Neural cell (in vitro differentiated cells): ENCODE data around the gene GPR107. TPM values are rescaled to one million over a fixed set of nuclear protein-coding genes. Genes with fewer than 3 reads are reported as not detected.

ENCODE experiments used
- H2AFZ ChIP-seq: fragments of 200-600, 300-800 bp; sonication (generic), shearing (Covaris generic); 2 replicates; pipeline ENCODE4 v1.6.0; 2014; ENCODE audit warnings: low read depth, mild to moderate bottlenecking, antibody characterized with exemption, low read length, moderate library complexity
- H3F3A ChIP-seq: fragments of 200-600 bp; shearing (Covaris generic); 2 replicates; pipeline ENCODE4 v1.6.1; 2016; ENCODE audit warnings: mild to moderate bottlenecking, moderate library complexity, mixed read lengths, antibody characterized with exemption, low read length; ENCODE audit not compliant: insufficient read depth, poor library complexity, severe bottlenecking
- H3K27ac ChIP-seq: fragments of 200-600, 300-800 bp; sonication (generic), shearing (Covaris generic); 2 replicates; pipeline ENCODE4 v1.5.1; 2014; ENCODE audit warnings: mild to moderate bottlenecking, low read length, moderate library complexity
- H3K27me3 ChIP-seq: fragments of 300-800, 200-600 bp; sonication (generic), shearing (Covaris generic); 2 replicates; pipeline ENCODE4 v1.6.0; 2014; ENCODE audit warnings: mild to moderate bottlenecking, low read depth, low read length, moderate library complexity; ENCODE audit not compliant: insufficient read depth
- H3K36me3 ChIP-seq: fragments of 300-800, 200-600 bp; sonication (generic), shearing (Covaris generic); 2 replicates; pipeline ENCODE4 v1.5.1; 2014; ENCODE audit warnings: mild to moderate bottlenecking, antibody characterized with exemption, low read length, moderate library complexity; ENCODE audit not compliant: insufficient read depth
- H3K4me2 ChIP-seq: fragments of 300-800, 200-600 bp; sonication (generic), shearing (Covaris generic); 2 replicates; pipeline ENCODE4 v1.6.0; 2014; ENCODE audit warnings: mild to moderate bottlenecking, low read length
- H3K4me3 ChIP-seq: fragments of 300-800, 200-600 bp; sonication (generic), shearing (Covaris generic); 2 replicates; pipeline ENCODE4 v1.5.1; 2014; ENCODE audit warnings: mild to moderate bottlenecking, low read length, moderate library complexity
- H3K79me2 ChIP-seq: fragments of 200-600 bp; shearing (Covaris generic); replicated peaks from 2 replicates; pipeline ENCODE4 v1.6.0; 2014; ENCODE audit warnings: mild to moderate bottlenecking, low read length, moderate library complexity; ENCODE audit not compliant: insufficient read depth
- H3K9ac ChIP-seq: fragments of 300-800, 200-600 bp; sonication (generic), shearing (Covaris generic); 2 replicates; pipeline ENCODE4 v1.6.1; 2016; ENCODE audit warnings: mild to moderate bottlenecking, low read length, mixed read lengths
- H3K9me2 ChIP-seq: fragments of 200-600 bp; shearing (Covaris generic); 2 replicates; pipeline ENCODE4 v1.6.1; 2016; ENCODE audit warnings: mild to moderate bottlenecking, low read length, mixed read lengths; ENCODE audit not compliant: insufficient read depth
- H3K9me3 ChIP-seq: fragments of 200-600, 300-800 bp; sonication (generic), shearing (Covaris generic); 2 replicates; pipeline ENCODE4 v1.6.1; 2016; ENCODE audit warnings: mild to moderate bottlenecking, mixed run types, low read length, moderate library complexity, mixed read lengths
- H4K20me1 ChIP-seq: fragments of 200-600 bp; shearing (Covaris generic); 2 replicates; pipeline ENCODE4 v1.6.1; 2016; ENCODE audit warnings: mild to moderate bottlenecking, mixed run types; ENCODE audit not compliant: insufficient read depth
- CTCF ChIP-seq: fragments of 450-650 bp; IDR thresholded peaks from 2 replicates; pipeline ENCODE4 v1.5.1; 2014; ENCODE audit warnings: antibody characterized with exemption, mild to moderate bottlenecking, moderate library complexity; ENCODE audit not compliant: poor library complexity, severe bottlenecking
- EP300 ChIP-seq: fragments of 450-650 bp; conservative IDR thresholded peaks from 2 replicates; pipeline ENCODE4 v1.6.1; 2014; ENCODE audit warnings: antibody characterized with exemption, mild to moderate bottlenecking, moderate library complexity; ENCODE audit not compliant: poor library complexity, severe bottlenecking
- EZH2 ChIP-seq: fragments of 200-600, 300-800 bp; shearing (Covaris generic), sonication (generic); IDR thresholded peaks from 2 replicates; pipeline ENCODE4 v1.6.1; 2014; ENCODE audit warnings: antibody characterized with exemption, low read length, borderline replicate concordance, mild to moderate bottlenecking; ENCODE audit not compliant: insufficient read depth, poor library complexity, severe bottlenecking
- MXI1 ChIP-seq: fragments of 450-650 bp; conservative IDR thresholded peaks from 2 replicates; pipeline ENCODE4 v1.6.1; 2014; ENCODE audit warnings: antibody characterized with exemption, mild to moderate bottlenecking; ENCODE audit not compliant: poor library complexity, severe bottlenecking
- POLR2AphosphoS5 ChIP-seq: IDR thresholded peaks from 2 replicates; pipeline ENCODE4 v1.6.1; 2012
- RAD21 ChIP-seq: fragments of 450-650 bp; conservative IDR thresholded peaks from 2 replicates; pipeline ENCODE4 v1.6.1; 2014; ENCODE audit warnings: antibody characterized with exemption, mild to moderate bottlenecking, moderate library complexity
- REST ChIP-seq: IDR thresholded peaks from 2 replicates; pipeline ENCODE4 v1.6.1; 2012; ENCODE audit warnings: borderline replicate concordance
- SMC3 ChIP-seq: fragments of 450-650 bp; conservative IDR thresholded peaks from 2 replicates; pipeline ENCODE4 v1.6.1; 2014; ENCODE audit warnings: antibody characterized with exemption, mild to moderate bottlenecking, moderate library complexity; ENCODE audit not compliant: poor library complexity
- TAF1 ChIP-seq: IDR thresholded peaks from 2 replicates; pipeline ENCODE4 v1.6.1; 2012; ENCODE audit warnings: low read depth
- polyA plus RNA-seq: library from polyadenylated mRNA; depleted of rRNA; stranded (reverse); fragments of >200 nt; gene quantifications from 2 replicates; pipeline ENCODE4 v1.2.3, GENCODE V29; 2014

GPR107 gene
- polyA plus RNA-seq, 1 donor from 2014 or later = 21.5 TPM

- Histone ChIP-seq H3K9me2 (no peaks in the 10 kb centered on the region), H3K4me3 (no peak overlapping the region), H3K9ac (peak overlapping the region; percentile 7), H3K27me3 (no peaks in the 10 kb centered on the region), H3F3A (no peaks in the 10 kb centered on the region), H3K27ac (no peak overlapping the region), H3K4me2 (no peak overlapping the region), H3K79me2 (peaks cover 25% of the 10 kb centered on the region), H3K36me3 (no peaks in the 10 kb centered on the region), H2AFZ (no peak overlapping the region), H3K9me3 (no peaks in the 10 kb centered on the region), H4K20me1 (no peaks in the 10 kb centered on the region)
- TF ChIP-seq RAD21 (no peak), REST (no peak), EP300 (no peak), POLR2AphosphoS5 (no peak), EZH2 (no peak), SMC3 (no peak), CTCF (no peak), MXI1 (no peak), TAF1 (no peak)
These were observed 133.8 kb downstream of the GPR107 start for GRCh38 chr9:130187523-130187846.

- H3K36me3 ChIP-seq = no peaks in the 10 kb centered on the region
- H3K9ac ChIP-seq = no peak overlapping the region
- no peak overlapping the region for H3K4me2 ChIP-seq
- no peaks in the 10 kb centered on the region for H3K27me3 ChIP-seq
- H3F3A ChIP-seq = no peaks in the 10 kb centered on the region
- no peak overlapping the region for H3K4me3 ChIP-seq
- no peaks in the 10 kb centered on the region for H3K9me3 ChIP-seq
- peaks cover 6% of the 10 kb centered on the region for H4K20me1 ChIP-seq
- no peaks in the 10 kb centered on the region for H3K9me2 ChIP-seq
- no peak overlapping the region for H3K27ac ChIP-seq
- peaks cover 25% of the 10 kb centered on the region for H3K79me2 ChIP-seq
- H2AFZ ChIP-seq = no peak overlapping the region
- TF ChIP-seq MXI1 (no peak), EZH2 (no peak), TAF1 (no peak), CTCF (no peak), SMC3 (no peak), POLR2AphosphoS5 (no peak), RAD21 (no peak), EP300 (no peak), REST (no peak)
These were observed 135.3 kb downstream of the GPR107 start for GRCh38 chr9:130188860-130189481.
